Measurements from ENCODE around the gene CEP170.

Gene CEP170

DNA sequence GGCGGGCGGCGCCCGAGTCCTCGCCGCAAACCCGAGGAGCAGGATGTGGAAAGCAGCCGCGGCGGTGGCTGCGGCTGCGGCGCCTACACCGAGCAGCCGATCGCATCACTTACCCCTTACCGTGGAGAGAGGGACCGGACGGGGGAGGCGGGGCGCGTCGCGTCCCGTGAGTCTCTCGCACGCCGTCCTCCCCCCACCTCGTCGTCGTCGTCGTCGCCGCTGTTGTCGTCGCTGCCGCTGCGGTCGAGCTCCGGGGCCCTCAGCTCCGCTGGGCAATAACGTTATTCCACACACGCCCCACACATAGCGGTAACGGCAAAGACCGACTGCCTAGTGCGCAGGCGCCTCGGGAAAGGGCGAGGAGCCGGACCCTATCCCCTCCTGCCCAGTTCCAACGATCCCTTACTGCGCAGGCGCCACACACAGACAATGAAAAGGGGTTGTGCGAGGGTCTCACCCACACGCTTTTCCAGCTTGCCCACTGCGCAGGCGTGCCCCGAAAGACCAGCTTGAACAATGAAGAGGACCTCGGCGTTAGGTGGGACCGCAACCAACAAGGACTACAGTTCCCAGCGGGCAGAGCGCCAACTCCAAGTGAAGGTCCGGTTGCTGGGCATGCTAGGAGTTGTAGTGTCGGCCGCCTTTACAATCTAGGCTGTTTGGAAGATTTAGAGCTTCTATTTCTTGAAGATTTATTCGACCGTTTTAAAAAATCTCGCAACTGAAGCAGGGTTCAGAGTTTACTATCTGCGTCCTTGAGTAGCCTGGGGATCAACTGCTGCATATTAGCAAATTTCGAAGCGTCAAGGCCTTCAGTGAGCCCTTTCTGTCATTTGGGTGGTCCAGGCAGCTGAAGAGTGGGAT lies at the start of gene CEP170:
Gene CEP170, minus strand, starts transcription at position 355 of the 864 bp plus-strand sequence. CDS start 30,001 bp downstream, outside the sequence.
- DNase-seq (ENCODE audit: low spot score), result peak; percentile 97

DNA sequence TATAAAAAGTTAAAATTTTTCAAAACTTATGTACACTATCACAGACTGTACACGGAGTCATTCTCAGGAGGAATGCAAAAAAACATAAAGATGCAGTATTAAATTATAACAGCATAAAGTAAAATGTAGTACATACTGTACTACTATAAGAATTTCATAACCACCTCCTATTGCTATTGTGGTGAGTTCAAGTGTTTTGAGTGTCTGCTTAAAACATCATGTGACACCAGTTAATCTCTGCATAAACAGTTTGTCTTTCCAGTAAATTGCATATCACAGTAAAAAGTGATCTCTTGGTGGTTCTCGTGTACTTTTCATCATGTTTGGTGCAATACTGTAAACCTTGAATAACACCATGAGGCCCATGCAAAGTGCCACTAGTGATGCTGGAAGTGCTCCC lies 46.0 kb upstream of the CEP170 start:
- DNase-seq (ENCODE audit: low spot score), result no peak

DNA sequence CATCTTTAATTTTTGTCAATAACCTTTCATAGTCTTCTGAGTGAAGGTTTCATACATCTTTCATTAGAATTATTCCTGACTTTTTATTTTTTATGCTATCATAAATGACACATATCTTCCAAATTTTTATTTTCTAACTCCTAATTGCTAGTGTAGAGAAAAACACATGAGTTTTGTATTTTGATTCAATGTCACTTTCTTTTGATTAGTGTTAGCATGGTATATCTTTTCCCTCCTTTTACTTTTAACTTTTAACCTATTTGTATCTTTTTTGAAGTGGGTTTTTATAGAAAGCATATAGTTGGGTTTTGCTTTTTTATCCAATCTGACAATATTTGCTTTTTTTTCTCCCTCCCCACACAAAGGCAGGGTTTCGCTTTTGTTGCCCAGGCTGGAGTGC lies 44.0 kb upstream of the CEP170 start:
- no peak for DNase-seq (ENCODE audit: low spot score)

DNA sequence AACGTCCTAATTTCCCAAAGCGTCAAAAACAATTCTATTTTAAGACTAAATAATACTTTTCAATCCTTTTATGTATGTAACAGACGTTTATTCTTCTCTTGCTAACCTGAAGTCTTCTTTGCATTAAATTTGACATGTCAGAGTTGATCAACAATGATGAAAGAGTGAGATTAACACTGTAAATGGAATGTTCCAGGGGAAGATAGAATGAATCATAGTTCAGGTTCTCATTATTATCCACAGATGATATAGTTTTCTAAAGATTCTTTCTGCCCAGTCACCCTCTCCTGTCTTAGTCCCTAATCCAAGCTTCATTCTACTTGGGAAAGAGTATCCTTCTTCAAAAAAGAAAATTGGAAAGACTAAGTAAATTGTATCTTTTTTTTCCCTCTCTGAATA lies 39.6 kb upstream of the CEP170 start:
- DNase-seq (ENCODE audit: low spot score), result no peak

DNA sequence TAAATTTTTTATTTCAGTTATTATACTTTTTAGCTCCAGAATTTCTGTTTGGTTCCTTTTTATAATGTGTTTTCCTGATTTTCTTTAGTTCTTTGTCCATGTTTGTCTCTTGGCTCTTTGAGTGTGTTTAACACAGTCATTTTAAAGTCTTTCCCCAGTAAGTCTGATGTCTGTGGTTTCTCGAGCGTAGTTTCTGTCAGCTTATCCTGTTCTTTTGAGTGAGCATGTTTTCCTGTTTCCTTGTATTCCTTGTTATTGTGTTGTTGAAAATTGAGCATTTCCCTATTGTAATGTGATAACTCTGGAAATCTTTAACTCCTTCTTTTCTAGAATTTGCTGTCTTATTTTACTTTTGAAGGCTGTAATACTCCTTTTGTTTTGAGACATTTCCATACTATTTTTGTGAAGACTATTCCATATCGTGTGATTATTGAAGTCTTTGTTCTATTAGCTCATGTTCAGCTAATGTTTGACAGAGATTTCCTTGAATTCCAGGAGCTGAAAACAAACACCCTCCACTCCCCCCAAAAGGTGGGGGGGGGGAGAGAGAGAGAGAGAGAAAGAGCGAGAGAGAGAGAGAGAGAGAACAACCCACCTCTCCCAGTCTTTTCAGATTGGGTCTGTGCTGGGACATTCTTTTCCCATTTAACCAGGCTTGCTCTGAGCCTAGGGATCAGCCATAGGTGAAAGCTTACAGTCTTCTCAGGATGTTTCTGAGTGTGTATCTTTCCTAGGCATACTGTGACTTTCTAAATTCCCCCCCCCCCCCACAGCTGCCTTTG lies 39.1 kb upstream of the CEP170 start:
- DNase-seq (ENCODE audit: low spot score), result no peak

DNA sequence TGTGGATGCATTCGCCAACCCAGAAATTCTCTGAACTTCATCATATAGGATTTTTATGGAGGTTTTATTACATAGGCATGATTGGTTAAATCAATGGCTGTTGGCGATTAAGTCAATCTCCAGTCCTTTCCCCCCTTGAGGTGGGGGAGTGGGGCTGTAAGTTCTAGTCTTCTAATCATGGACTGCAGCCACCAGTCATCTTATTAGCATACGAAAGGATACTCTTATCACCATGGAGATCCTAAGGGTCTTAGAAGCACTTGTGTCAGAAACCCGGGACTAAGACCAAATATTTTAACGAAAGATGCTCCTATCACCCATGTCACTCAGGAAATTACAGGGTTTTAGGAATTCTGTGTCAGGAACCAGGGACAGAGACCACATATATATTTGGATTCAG lies 37.0 kb upstream of the CEP170 start:
- no peak for DNase-seq (ENCODE audit: low spot score)

DNA sequence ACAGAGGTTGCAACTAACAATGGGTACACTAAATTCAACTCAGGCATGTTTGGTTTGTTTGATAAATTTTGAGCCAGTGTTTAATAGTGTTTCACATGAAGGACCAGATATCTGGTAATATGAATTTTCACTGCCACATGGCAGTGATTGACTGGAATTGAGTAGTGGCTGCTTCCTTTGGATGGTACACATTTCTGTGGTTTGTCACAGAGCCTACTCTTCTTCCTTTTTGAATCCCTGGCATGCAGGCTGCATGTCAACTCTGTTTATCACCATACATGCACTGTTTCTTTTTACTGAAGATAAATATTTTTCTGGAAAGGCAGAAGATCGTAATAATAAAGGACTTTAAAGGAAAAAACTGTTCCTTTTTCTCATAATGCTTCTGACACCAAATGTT lies 36.2 kb upstream of the CEP170 start:
- DNase-seq (ENCODE audit: low spot score), result no peak

DNA sequence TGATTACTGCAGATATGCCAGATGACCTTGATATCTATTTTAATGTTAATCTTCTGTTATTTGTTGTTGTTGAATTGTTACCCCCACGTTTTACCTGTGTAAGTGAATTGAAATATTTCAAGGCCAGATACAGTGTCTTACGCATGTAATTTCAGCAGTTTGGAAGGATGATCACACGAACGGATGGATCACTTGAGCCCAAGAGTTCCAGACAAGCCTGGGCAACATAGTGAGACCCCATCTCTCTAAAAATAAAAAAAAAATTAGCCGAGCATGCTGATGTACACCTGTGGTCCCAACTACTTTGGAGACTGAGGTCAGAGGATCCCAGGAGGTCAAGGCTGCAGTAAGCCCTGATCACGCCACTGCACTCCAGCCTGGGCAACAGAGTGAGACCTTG lies 33.0 kb upstream of the CEP170 start:
- DNase-seq (ENCODE audit: low spot score), result no peak

DNA sequence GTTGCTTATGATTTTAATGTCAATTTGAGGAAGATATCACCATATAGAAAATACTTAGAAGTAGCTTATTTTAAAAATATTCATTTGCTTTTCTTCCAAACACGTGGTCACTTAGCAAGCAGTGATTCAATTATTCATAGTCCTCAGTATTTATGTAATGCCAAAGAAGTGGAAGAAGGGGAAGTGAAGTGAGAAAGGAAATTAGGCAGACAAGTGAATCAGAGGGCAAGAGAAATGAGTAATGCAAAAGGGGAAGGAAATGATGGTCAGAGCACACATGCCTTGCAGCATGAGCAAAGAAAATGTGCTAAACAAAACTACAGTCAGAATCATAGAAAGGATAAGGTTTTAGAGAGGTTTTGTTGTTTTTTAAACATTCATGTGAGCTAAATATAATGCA lies 32.6 kb upstream of the CEP170 start:
- DNase-seq (ENCODE audit: low spot score), result peak; percentile 60

DNA sequence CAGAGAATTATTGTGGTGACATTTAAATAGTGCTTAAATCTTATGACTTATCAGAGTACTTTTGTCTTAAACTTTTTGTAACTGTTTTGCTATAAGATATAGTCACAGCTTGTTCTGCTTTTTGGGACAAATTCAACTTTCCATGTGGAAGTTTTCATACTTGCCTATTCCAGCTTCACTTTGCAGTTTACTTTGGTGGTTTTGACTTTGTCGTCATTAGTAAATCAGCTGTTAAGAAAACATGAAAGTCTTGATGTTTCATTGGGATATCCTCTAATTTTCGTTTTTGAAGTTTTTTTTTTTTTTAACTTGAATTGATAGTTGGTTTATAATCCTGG lies 32.0 kb upstream of the CEP170 start:
- DNase-seq (ENCODE audit: low spot score), result no peak

DNA sequence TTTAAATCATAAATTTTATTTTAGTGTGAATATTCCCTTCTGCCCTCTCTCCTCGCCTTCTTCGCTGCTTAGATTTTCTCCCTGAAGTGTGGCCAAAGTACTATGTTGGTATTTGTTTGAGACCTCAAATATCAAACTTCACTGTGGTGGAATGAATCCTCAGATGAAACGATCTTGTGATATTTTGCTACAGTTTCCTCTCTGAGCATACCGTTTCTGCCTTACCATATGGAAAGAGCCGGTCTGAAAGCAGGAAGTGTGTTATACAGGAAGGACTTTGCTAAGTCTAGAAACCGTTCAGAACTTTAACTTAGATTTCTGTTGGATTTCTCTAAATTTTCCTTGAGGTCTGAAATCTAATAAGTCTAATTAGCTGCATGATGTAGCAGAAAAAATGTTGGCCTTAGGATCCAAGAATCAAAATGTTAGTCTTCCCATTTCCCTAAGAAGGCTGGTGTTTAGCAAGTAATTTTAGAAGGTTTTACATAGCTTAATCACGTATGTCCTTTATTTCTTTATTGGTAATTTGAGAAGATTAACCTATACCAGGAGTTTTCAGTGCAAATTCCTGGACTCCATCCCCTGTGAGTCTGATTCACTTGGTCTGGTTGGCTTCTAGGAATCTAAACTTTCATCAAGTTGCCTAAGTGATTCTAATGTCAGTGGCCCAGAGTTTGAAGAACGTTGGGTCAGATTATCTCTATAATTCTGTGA lies 31.5 kb upstream of the CEP170 start:
- no peak for DNase-seq (ENCODE audit: low spot score)

DNA sequence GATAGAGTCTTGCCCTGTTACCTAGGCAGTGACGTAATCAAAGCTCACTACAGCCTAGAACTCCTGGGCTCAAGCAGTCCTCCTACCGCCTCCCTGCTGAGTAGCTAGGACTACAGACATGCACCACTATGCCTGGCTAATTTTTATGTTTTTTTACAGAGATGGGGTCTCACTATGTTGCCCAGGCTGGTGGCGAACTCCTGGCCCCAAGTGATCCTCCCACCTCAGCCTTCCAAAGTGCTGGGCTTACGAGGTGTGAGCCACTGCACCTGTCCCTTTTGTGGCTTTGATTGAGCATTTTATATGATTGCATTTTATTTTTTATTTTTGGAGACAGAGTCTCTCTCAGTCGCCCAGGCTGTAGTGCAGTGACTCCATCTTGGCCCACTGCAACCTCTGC lies 26.6 kb upstream of the CEP170 start:
- DNase-seq (ENCODE audit: low spot score), result no peak

DNA sequence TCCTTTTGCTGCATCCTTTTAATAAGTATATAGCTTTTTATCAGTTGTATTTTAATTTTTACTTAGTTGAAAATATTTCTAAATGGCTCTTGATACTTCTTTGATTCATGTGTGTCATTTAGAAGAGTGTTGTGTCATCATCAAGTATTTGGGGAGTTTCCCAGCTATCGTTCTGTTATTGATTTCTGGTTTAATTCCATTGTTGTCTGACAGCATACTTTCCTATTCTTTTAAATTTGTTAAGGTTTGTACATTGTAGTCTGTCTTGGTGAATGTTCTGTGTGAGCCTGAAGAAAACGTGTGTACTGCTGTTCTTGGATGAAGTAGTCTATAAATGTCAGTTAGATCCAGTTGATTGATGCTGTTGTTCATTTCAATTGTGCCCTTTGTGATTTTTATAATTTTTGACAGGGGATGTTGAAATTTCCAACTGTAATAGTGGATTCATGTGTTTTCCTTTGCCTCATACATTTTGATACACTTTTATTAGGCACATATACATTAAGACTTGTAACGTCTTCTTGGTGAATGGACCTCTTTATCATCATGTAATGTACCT lies 25.6 kb upstream of the CEP170 start:
- no peak for DNase-seq (ENCODE audit: low spot score)

DNA sequence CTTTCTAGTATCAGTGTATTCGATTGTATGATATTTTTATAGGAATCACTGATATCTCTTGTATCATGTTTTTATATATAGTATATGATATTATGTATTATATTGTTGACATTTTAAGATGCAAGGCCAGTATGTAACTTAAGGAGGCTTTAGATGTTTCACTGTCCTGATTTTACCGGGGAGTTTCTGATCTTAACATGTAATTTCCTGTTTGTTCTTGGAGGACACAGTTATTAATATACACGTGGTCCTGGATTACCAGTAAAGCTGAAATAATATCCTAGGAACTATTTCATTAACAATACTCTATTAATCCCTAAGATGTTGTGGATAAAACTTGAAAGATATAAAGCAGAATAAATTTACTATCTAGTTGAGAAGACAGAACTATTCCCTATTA lies 20.2 kb upstream of the CEP170 start:
- no peak for DNase-seq (ENCODE audit: low spot score)

DNA sequence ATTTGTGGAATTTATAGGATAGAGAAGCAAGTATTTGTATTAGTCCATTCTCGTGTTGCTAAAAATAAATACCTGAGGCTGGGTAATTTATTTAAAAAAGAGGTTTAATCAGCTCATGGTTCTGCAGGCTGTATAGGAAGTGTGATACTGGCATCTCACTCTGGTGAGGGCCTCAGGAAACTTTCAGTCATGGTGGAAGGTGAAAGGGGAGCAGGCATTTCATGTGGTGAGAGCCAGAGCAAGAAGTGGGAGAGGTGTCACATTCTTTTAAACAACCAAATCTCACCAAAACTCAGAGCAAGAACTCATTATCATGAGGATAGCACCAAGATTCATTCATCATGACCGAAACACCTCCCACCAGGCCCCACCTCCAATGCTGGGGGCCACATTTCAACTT lies 18.9 kb upstream of the CEP170 start:
- no peak for DNase-seq (ENCODE audit: low spot score)

DNA sequence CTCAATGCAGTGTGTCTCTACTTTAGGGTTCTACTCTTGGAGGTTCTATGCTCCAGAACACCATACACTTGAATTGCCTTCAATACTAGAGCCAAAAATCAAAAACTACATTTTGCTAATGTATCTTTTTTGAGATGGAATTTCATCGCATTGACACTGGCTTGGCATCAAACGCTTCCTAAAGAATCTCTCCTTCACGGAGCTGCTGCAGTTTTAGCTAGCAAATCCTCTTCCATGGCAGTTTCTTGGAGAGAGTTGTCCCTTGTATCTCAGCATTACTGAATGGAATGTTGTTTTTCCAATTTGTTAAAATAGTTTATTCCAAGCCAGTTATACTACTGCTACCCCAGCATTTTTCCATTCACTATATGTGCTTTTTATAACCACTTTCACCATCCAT lies 18.4 kb upstream of the CEP170 start:
- DNase-seq (ENCODE audit: low spot score), result no peak

DNA sequence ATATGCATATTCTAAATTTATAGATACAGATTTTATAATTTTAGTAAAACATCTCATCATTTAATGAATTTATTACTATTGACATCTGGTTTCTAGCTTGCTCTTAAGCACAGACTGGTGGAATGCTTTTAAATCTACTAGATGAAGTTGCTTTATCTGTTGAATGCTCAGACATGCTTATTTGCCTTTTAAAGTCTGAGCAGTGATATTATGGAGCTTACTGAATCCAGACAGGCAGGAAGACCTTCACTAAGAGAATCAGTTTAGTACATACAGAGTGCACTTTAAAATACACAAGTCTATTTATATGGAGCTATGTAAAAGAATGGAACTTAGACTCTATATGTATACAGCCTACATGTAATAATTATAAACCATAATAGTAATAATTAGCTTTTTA lies 17.3 kb upstream of the CEP170 start:
- no peak for DNase-seq (ENCODE audit: low spot score)

DNA sequence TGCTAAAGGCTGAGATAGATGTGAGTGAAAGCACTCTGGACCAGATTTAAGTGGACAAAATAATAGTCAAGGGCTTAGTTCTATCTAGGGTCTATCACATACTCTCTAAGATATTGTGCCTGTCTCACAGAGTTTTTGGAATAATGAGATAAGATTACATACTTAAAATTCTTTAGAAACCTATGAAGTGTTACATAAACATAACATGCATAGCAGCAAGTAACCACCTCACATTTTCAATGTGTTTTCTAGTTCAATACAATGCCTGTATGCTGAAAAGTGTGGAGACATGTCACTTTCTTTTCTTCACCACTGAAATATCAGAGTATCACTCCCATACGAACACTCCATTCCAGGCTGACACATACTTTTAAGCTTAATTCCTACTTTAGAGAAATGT lies 16.9 kb upstream of the CEP170 start:
- DNase-seq (ENCODE audit: low spot score), result no peak

DNA sequence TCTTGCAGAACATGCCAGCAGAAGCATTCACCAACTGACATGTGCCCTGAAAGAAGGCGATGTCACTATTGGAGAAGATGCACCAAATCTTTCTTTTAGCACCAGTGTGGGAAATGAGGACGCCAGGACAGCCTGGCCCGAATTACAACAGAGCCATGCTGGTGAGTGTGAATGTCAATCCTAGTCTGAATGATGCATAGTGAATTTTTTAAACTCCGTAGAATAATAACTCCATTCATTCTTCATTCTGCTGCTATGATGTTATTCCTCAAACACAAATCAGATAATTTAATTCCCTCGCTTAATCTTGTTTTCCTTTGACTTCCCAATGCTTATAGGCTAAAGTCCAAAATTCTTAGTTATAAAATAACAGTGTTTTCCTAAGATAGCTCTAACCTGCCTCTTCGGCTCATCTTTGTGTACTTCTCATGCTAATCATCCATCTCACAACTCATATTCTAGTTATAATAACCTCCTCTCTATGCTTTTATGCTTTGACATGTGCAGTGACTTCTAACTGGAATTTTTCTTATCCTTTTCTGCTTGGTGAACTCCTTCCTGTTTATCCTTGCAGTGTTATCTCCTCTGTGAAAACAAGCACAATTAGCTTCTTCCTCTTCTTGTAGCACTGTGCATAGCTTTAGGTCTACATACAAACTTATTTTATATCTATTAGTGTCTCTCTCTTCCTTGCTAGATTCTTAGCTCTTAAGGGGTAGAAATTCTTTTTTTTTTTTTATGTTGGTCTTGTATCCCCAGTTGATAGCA lies 15.2 kb upstream of the CEP170 start:
- no peak for DNase-seq (ENCODE audit: low spot score)

DNA sequence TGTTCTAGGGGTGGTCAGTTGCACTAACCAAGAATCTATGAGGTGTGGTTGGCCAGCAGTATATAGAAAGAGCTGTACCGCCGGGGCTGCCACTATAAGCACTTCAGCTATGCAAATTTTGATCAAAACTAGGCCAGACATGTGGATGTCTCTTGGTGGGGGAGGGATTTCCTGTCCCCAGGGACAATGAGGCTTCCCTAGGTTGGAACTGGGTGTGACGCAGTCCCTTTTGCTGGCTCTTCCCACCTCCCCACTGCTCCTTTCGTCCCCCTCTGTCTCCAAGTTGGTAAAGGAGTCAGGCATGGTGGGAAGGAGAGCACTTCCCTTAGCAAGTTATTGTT lies 14.3 kb upstream of the CEP170 start:
- no peak for DNase-seq (ENCODE audit: low spot score)

DNA sequence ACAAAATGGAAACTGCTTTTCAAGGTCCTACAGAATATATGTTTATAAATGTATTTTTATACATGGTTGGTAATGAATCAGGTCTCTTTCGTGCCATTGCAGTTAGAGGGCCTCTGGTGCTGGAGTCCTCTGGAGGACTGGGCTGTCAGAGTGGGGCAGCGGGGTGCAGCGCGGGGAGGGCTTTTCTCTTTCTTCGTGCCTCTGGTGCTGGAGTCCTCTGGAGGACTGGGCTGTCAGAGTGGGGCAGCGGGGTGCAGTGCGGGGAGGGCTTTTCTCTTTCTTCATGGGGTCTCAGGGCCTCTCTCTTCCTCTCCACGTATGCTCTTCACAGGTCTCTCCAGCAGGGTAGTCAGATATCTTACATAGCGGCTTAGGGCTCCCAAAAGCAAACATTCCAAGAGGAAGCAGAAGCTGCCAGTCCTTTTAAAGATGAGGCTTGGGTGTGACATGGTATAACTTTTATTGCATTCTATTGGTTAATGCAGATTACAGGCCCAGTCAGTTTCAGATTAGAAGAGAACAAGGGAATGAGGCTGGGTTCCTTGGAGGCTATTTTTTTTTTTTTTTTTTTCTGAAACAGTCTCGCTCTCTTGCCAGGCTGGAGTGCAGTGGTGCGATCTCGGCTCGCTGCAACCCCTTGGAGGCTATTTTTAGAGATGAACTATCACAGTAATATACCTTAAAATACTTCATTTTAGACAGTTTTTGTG lies 13.8 kb upstream of the CEP170 start:
- DNase-seq (ENCODE audit: low spot score), result no peak
